ENCODE measurements around the gene KRTAP5-5.
"Not testable (repeated sequence)": the region's sequence is repeated elsewhere in the genome, so short reads cannot be mapped to it uniquely, and the experiment has no call there.

GRCh38 chr11:1662699-1663283 lies 33.2 kb downstream of the KRTAP5-5 start:
- not testable (repeated sequence) for TF ChIP-seq POLR2AphosphoS5 (IDR thresholded peaks at IDR 0.05; ENCODE audit: low read depth, low read length); CTCF (IDR thresholded peaks at IDR 0.05); TCF7L2 (IDR thresholded peaks at IDR 0.05; ENCODE audit: low read depth, low read length); REST (IDR thresholded peaks at IDR 0.05; ENCODE audit: insufficient read depth in 1 of 2, low read depth in 2 of 2, low read length in 1 of 2); SIN3A (IDR thresholded peaks at IDR 0.05; ENCODE audit: borderline replicate concordance, insufficient read depth, low read depth, low read length)

Measured in Panc1 (cell line).